HCT116 (cell line): ENCODE measurements around the gene MAPK8.

ENCODE experiments used
- EZH2 ChIP-seq: fragments of 200-600 bp; sonication (generic); IDR thresholded peaks from 2 replicates; pipeline ENCODE4 v1.6.1; 2017; ENCODE audit warnings: antibody characterized with exemption, mixed run types
- EZH2phosphoT487 ChIP-seq: fragments of 200-600 bp; IDR thresholded peaks from 2 replicates; pipeline ENCODE4 v1.6.1; 2018; ENCODE audit warnings: antibody characterized with exemption, borderline replicate concordance
- POLR2A ChIP-seq: IDR thresholded peaks from 2 replicates; pipeline ENCODE4 v1.7.0; 2011; ENCODE audit warnings: borderline replicate concordance; ENCODE audit not compliant: insufficient read depth, insufficient read length; ENCODE audit errors: extremely low read depth
- POLR2AphosphoS5 ChIP-seq: IDR thresholded peaks from 2 replicates; pipeline ENCODE4 v1.6.1; 2011; ENCODE audit warnings: mild to moderate bottlenecking, low read depth, low read length, moderate library complexity
- RAD21 ChIP-seq: IDR thresholded peaks from 2 replicates; pipeline ENCODE4 v1.6.1; 2012; ENCODE audit warnings: low read depth, mild to moderate bottlenecking
- SP1 ChIP-seq: IDR thresholded peaks from 2 replicates; pipeline ENCODE4 v1.6.1; 2012; ENCODE audit warnings: low read depth
- TF ChIP-seq, protein P1 (sequence below): IDR thresholded peaks from 2 replicates; pipeline ENCODE4 v1.6.1; 2012; ENCODE audit warnings: low read depth
- TF ChIP-seq, protein P2 (sequence below), 3 experiments: fragments of 200-600 bp in 1 of 3; sonication (generic) in 1 of 3; IDR thresholded peaks in 2 of 3; conservative IDR thresholded peaks in 1 of 3; 2 replicates each; pipeline ENCODE4 v1.5.1; 2012 to 2017; ENCODE audit warnings: low read depth in 2 of 3, low read length in 2 of 3, antibody characterized with exemption in 1 of 3, borderline replicate concordance in 1 of 3, control low read depth in 1 of 3, mild to moderate bottlenecking in 1 of 3, mixed read lengths in 1 of 3, mixed run types in 1 of 3, moderate library complexity in 1 of 3; ENCODE audit not compliant: insufficient read depth in 1 of 3

DNA sequence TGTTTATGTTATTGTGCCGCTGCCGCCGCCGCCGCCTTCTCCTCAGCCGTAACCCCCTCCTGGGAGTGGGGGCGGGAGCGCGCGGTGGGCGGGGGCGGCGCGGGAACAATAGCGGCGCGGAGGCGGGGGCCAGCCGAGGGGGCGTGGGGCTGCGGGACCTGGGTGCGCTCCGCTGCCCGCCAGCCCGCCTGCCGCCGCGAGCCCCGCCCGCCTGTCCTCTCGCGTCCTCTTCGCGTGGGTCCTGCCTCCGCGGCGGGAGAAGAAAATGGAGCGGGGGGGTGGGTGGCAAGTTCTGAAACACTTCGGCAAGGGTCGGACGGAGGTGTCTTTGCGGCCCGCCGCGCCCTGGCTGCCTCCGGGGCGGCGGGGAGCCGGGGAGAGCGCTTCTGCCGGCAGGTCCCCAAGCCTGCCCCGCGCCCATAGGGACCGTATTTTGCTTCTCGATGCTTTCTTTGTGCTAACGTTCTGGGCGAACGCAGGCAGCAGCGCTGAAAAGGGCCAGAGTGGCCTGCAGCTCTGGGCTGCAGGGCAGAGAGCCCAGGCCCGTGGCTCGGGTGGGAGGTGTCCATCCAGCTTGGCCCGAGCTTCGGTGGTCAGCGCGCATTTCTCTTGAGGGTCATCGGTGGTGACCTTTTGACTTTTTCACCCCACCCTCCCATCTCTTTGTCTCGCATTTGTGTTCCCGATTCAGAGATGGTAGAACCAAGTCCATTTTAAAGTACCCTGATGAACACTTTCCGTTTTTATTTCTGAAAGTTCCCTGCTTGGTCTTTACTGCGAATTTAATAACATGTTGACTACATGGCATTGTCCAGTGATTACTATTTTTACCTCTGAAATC is 613 bp downstream of the MAPK8 start:
- no peak for TF ChIP-seq EZH2
- TF ChIP-seq POLR2A, result no peak
- TF ChIP-seq, protein P1, sequence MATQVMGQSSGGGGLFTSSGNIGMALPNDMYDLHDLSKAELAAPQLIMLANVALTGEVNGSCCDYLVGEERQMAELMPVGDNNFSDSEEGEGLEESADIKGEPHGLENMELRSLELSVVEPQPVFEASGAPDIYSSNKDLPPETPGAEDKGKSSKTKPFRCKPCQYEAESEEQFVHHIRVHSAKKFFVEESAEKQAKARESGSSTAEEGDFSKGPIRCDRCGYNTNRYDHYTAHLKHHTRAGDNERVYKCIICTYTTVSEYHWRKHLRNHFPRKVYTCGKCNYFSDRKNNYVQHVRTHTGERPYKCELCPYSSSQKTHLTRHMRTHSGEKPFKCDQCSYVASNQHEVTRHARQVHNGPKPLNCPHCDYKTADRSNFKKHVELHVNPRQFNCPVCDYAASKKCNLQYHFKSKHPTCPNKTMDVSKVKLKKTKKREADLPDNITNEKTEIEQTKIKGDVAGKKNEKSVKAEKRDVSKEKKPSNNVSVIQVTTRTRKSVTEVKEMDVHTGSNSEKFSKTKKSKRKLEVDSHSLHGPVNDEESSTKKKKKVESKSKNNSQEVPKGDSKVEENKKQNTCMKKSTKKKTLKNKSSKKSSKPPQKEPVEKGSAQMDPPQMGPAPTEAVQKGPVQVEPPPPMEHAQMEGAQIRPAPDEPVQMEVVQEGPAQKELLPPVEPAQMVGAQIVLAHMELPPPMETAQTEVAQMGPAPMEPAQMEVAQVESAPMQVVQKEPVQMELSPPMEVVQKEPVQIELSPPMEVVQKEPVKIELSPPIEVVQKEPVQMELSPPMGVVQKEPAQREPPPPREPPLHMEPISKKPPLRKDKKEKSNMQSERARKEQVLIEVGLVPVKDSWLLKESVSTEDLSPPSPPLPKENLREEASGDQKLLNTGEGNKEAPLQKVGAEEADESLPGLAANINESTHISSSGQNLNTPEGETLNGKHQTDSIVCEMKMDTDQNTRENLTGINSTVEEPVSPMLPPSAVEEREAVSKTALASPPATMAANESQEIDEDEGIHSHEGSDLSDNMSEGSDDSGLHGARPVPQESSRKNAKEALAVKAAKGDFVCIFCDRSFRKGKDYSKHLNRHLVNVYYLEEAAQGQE, result no peak
- TF ChIP-seq EZH2phosphoT487, result no peak
- TF ChIP-seq SP1, result no peak
- no peak for TF ChIP-seq POLR2AphosphoS5
- no peak for TF ChIP-seq RAD21
- TF ChIP-seq, protein P2, sequence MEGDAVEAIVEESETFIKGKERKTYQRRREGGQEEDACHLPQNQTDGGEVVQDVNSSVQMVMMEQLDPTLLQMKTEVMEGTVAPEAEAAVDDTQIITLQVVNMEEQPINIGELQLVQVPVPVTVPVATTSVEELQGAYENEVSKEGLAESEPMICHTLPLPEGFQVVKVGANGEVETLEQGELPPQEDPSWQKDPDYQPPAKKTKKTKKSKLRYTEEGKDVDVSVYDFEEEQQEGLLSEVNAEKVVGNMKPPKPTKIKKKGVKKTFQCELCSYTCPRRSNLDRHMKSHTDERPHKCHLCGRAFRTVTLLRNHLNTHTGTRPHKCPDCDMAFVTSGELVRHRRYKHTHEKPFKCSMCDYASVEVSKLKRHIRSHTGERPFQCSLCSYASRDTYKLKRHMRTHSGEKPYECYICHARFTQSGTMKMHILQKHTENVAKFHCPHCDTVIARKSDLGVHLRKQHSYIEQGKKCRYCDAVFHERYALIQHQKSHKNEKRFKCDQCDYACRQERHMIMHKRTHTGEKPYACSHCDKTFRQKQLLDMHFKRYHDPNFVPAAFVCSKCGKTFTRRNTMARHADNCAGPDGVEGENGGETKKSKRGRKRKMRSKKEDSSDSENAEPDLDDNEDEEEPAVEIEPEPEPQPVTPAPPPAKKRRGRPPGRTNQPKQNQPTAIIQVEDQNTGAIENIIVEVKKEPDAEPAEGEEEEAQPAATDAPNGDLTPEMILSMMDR (IDR thresholded peaks at IDR 0.05 in 2 of 3, conservative IDR thresholded peaks at IDR 0.05 in 1 of 3; ENCODE audit: borderline replicate concordance in 1 of 3, insufficient read depth in 1 of 3, low read depth in 2 of 3, low read length in 2 of 3), result no peak
